A673 (cell line): ENCODE data around the gene TMEM170B.
A peak's percentile ranks its signal among the peaks of the same experiment; 100 is the strongest.

ENCODE experiments used
- EZH2 ChIP-seq: fragments of 200-600 bp; sonication (generic); IDR thresholded peaks from 2 replicates; pipeline ENCODE4 v1.6.1; 2017; ENCODE audit warnings: borderline replicate concordance, low read depth, mild to moderate bottlenecking, mixed read lengths, antibody characterized with exemption, low read length; ENCODE audit not compliant: poor library complexity, severe bottlenecking
- TF ChIP-seq, protein P1 (sequence below): fragments of 300-800, 200-600 bp; sonication (generic); conservative IDR thresholded peaks from 2 replicates; pipeline ENCODE4 v1.5.1; 2017; ENCODE audit warnings: low read depth, mild to moderate bottlenecking, antibody characterized with exemption, low read length, moderate library complexity, mixed read lengths

GRCh38 chr6:11575408-11576033 is 38.0 kb downstream of the TMEM170B start:
- TF ChIP-seq, protein P1, sequence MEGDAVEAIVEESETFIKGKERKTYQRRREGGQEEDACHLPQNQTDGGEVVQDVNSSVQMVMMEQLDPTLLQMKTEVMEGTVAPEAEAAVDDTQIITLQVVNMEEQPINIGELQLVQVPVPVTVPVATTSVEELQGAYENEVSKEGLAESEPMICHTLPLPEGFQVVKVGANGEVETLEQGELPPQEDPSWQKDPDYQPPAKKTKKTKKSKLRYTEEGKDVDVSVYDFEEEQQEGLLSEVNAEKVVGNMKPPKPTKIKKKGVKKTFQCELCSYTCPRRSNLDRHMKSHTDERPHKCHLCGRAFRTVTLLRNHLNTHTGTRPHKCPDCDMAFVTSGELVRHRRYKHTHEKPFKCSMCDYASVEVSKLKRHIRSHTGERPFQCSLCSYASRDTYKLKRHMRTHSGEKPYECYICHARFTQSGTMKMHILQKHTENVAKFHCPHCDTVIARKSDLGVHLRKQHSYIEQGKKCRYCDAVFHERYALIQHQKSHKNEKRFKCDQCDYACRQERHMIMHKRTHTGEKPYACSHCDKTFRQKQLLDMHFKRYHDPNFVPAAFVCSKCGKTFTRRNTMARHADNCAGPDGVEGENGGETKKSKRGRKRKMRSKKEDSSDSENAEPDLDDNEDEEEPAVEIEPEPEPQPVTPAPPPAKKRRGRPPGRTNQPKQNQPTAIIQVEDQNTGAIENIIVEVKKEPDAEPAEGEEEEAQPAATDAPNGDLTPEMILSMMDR, result peak; percentile 92
- no peak for TF ChIP-seq EZH2
